WTC11 (cell line): Measurements from ENCODE around the gene ABHD6. TPM values are rescaled to one million over a fixed set of nuclear protein-coding genes. Genes with fewer than 3 reads are reported as not detected.
A peak's percentile ranks its signal among the peaks of the same experiment; 100 is the strongest.

ENCODE experiments used
- ATAC-seq: fragments of 200-7000 bp; cut with Tn5 transposase; 2 replicates; pipeline ENCODE4 v1.10.0; 2021; ENCODE audit warnings: mild to moderate bottlenecking, moderate library complexity
- CTCF ChIA-PET: fragments of 300-600 bp; sonication (Branson Sonifier 250); formaldehyde crosslinking; loops from one replicate; lab custom pipeline; 2021; ENCODE audit warnings: antibody characterized with exemption; lab: Charles Lee
- POLR2A ChIA-PET: fragments of 350-600 bp; sonication (Branson Sonifier 250); formaldehyde crosslinking; loops from one replicate; lab custom pipeline; 2021; ENCODE audit warnings: antibody characterized with exemption; lab: Charles Lee
- DNase-seq: peaks from one replicate; pipeline ENCODE4 v3.0.0; 2021; ENCODE audit warnings: low spot score
- H3K27ac Mint-ChIP-seq: 2 replicates; pipeline ENCODE4 v1.8.0; 2021; ENCODE audit warnings: mixed read lengths
- H3K27me3 Mint-ChIP-seq: 2 replicates; pipeline ENCODE4 v1.8.0; 2021; ENCODE audit warnings: low read depth, mild to moderate bottlenecking, moderate library complexity, mixed read lengths
- H3K36me3 Mint-ChIP-seq: 2 replicates; pipeline ENCODE4 v1.8.0; 2021; ENCODE audit warnings: mixed read lengths
- H3K4me1 Mint-ChIP-seq: 2 replicates; pipeline ENCODE4 v1.8.0; 2022; ENCODE audit warnings: mixed read lengths
- H3K4me3 Mint-ChIP-seq: 2 replicates; pipeline ENCODE4 v1.8.0; 2021; ENCODE audit warnings: mild to moderate bottlenecking, moderate library complexity, mixed read lengths
- H3K9me3 Mint-ChIP-seq: 2 replicates; pipeline ENCODE4 v1.8.0; 2021; ENCODE audit warnings: mixed read lengths
- CREB1 ChIP-seq: sonication (generic); formaldehyde crosslinking; IDR thresholded peaks from 2 replicates; pipeline ENCODE4 v1.8.0; 2023; ENCODE audit warnings: mild to moderate bottlenecking, missing genetic modification reagents
- FOXP1 ChIP-seq: sonication (generic); formaldehyde crosslinking; IDR thresholded peaks from 2 replicates; pipeline ENCODE4 v1.8.0; 2022; ENCODE audit warnings: missing genetic modification reagents, mild to moderate bottlenecking, moderate library complexity, borderline replicate concordance
- IRF2 ChIP-seq: sonication (generic); formaldehyde crosslinking; IDR thresholded peaks from 2 replicates; pipeline ENCODE4 v1.8.0; 2022; ENCODE audit warnings: low read depth, missing genetic modification reagents, borderline replicate concordance
- JAZF1 ChIP-seq: fragments of 250-450 bp; sonication (Bioruptor Pico); IDR thresholded peaks from 2 replicates; pipeline ENCODE4 v1.9.0; 2021; ENCODE audit warnings: moderate library complexity, mild to moderate bottlenecking, inconsistent platforms
- JUN ChIP-seq: sonication (generic); formaldehyde crosslinking; IDR thresholded peaks from 2 replicates; pipeline ENCODE4 v1.8.0; 2023; ENCODE audit warnings: mild to moderate bottlenecking, missing genetic modification reagents
- MYBL2 ChIP-seq: sonication (generic); formaldehyde crosslinking; IDR thresholded peaks from 2 replicates; pipeline ENCODE4 v1.8.1; 2023; ENCODE audit warnings: mild to moderate bottlenecking, moderate library complexity, missing genetic modification reagents
- NR2C2 ChIP-seq: sonication (generic); formaldehyde crosslinking; IDR thresholded peaks from 2 replicates; pipeline ENCODE4 v1.8.0; 2022; ENCODE audit warnings: mild to moderate bottlenecking, missing genetic modification reagents
- TCF7 ChIP-seq: sonication (generic); formaldehyde crosslinking; IDR thresholded peaks from 2 replicates; pipeline ENCODE4 v1.8.0; 2022; ENCODE audit warnings: mild to moderate bottlenecking, low read depth, missing genetic modification reagents, moderate library complexity
- ZBTB21 ChIP-seq: sonication (generic); formaldehyde crosslinking; IDR thresholded peaks from 2 replicates; pipeline ENCODE4 v1.8.1; 2023; ENCODE audit warnings: mild to moderate bottlenecking, missing genetic modification reagents, borderline replicate concordance
- ZNF138 ChIP-seq: sonication (generic); formaldehyde crosslinking; conservative IDR thresholded peaks from 2 replicates; pipeline ENCODE4 v1.8.1; 2022; ENCODE audit warnings: mild to moderate bottlenecking, moderate library complexity, missing genetic modification reagents
- total RNA-seq: library from RNA; stranded (reverse); gene quantifications from 3 replicates; pipeline ENCODE4 v1.2.3, GENCODE V29; 2021
- TF ChIP-seq, protein P1 (sequence below): sonication (generic); formaldehyde crosslinking; IDR thresholded peaks from 2 replicates; pipeline ENCODE4 v1.8.0; 2022; ENCODE audit warnings: mild to moderate bottlenecking, missing genetic modification reagents
- TF ChIP-seq, protein P2 (sequence below): sonication (generic); formaldehyde crosslinking; IDR thresholded peaks from 2 replicates; pipeline ENCODE4 v1.8.1; 2023; ENCODE audit warnings: mild to moderate bottlenecking, missing genetic modification reagents, moderate library complexity
- TF ChIP-seq, protein P3 (sequence below): fragments of 250-450 bp; sonication (Bioruptor Pico); IDR thresholded peaks from 2 replicates; pipeline ENCODE4 v1.9.0; 2021; ENCODE audit warnings: mild to moderate bottlenecking
- TF ChIP-seq, protein P4 (sequence below): sonication (generic); formaldehyde crosslinking; IDR thresholded peaks from 2 replicates; pipeline ENCODE4 v1.8.1; 2022; ENCODE audit warnings: mild to moderate bottlenecking, missing genetic modification reagents, moderate library complexity, borderline replicate concordance
- TF ChIP-seq, protein P5 (sequence below): sonication (generic); formaldehyde crosslinking; IDR thresholded peaks from 2 replicates; pipeline ENCODE4 v1.8.1; 2023; ENCODE audit warnings: mild to moderate bottlenecking, missing genetic modification reagents
- TF ChIP-seq, protein P6 (sequence below): sonication (generic); formaldehyde crosslinking; conservative IDR thresholded peaks from 2 replicates; pipeline ENCODE4 v1.8.1; 2022; ENCODE audit warnings: mild to moderate bottlenecking, missing genetic modification reagents
- TF ChIP-seq, protein P7 (sequence below): sonication (generic); formaldehyde crosslinking; IDR thresholded peaks from 2 replicates; pipeline ENCODE4 v1.8.1; 2023; ENCODE audit warnings: mild to moderate bottlenecking, moderate library complexity, missing genetic modification reagents
- TF ChIP-seq, protein P8 (sequence below): sonication (generic); formaldehyde crosslinking; IDR thresholded peaks from 2 replicates; pipeline ENCODE4 v1.8.0; 2022; ENCODE audit warnings: mild to moderate bottlenecking, missing genetic modification reagents

Gene ABHD6
- total RNA-seq, 1 experiment from 2014 or later = 5.4 TPM

DNA sequence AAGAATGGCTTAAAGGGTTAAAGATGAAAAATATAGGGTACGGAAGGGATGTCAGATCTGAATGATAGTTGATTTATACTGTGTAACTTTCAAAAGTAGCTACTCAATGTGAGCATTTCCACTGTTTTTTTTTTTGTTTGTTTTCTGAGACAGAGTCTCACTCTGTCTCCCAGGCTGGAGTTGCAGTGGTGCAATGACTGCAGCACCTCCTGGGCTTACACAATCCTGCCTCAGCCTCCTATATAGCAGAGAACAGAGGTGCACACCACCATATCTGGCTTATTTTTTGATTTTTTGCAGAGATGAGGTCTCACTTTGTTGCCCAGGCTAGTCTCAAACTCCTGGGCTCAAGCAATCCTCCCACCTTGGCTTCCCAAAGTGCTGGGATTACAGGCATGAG lies 85.2 kb downstream of the ABHD6 start (continued):
- TF ChIP-seq, protein P1, sequence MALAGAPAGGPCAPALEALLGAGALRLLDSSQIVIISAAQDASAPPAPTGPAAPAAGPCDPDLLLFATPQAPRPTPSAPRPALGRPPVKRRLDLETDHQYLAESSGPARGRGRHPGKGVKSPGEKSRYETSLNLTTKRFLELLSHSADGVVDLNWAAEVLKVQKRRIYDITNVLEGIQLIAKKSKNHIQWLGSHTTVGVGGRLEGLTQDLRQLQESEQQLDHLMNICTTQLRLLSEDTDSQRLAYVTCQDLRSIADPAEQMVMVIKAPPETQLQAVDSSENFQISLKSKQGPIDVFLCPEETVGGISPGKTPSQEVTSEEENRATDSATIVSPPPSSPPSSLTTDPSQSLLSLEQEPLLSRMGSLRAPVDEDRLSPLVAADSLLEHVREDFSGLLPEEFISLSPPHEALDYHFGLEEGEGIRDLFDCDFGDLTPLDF = no peak
- TF ChIP-seq FOXP1 (CRISPR knock-in tag) (no peak), CREB1 (CRISPR knock-in tag) (no peak)
- TF ChIP-seq, protein P2, sequence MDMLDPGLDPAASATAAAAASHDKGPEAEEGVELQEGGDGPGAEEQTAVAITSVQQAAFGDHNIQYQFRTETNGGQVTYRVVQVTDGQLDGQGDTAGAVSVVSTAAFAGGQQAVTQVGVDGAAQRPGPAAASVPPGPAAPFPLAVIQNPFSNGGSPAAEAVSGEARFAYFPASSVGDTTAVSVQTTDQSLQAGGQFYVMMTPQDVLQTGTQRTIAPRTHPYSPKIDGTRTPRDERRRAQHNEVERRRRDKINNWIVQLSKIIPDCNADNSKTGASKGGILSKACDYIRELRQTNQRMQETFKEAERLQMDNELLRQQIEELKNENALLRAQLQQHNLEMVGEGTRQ = no peak

DNA sequence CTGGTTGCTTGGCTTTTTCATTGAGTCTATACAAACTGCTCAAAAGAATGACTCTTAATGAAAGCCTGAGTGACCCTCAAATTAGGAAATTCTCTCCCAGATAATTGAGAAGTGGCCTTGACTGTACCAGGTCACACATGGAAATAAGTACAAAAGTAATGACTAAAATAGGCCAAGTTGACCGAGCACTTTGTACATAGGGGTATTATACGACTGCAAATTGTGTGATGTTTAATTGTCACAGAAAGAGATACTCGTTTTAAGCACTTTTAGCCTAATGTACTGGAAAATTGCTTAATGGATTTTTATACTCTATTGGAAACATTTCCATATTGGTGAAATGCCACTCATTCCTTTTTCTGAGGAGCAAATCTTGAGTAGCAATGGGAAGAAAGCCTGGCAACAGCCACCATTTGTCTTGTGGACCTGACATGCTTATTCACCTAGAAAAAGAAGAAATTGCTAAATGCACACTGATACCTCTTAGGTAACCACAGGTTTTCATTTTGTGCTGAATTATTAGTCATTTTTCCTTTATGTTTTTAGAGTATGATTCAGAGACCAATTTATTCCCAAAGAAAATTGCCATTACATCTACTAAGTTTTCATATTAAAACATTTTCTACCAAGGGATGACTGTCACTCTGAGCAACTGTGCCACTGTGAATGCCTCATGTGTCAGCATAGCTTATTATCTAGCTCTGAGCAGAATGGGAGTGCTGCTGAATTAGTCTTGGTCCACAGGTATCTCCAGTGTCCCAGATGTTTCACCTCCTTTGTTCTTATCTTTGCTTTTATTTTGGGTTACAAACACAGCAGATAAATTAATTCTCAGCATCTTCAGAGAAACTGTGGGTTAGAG lies 86.2 kb downstream of the ABHD6 start:
- TF ChIP-seq, protein P3, sequence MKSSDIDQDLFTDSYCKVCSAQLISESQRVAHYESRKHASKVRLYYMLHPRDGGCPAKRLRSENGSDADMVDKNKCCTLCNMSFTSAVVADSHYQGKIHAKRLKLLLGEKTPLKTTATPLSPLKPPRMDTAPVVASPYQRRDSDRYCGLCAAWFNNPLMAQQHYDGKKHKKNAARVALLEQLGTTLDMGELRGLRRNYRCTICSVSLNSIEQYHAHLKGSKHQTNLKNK (CRISPR knock-in tag) = no peak
- TF ChIP-seq NR2C2 (CRISPR knock-in tag) = no peak
- TF ChIP-seq, protein P4, sequence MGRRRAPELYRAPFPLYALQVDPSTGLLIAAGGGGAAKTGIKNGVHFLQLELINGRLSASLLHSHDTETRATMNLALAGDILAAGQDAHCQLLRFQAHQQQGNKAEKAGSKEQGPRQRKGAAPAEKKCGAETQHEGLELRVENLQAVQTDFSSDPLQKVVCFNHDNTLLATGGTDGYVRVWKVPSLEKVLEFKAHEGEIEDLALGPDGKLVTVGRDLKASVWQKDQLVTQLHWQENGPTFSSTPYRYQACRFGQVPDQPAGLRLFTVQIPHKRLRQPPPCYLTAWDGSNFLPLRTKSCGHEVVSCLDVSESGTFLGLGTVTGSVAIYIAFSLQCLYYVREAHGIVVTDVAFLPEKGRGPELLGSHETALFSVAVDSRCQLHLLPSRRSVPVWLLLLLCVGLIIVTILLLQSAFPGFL (CRISPR knock-in tag) = no peak
- TF ChIP-seq MYBL2 = no peak
- TF ChIP-seq JAZF1 (CRISPR knock-in tag) = no peak
- H3K27me3 Mint-ChIP-seq = no peaks in the 10 kb centered on the region
- peaks cover 3% of the 10 kb centered on the region; the same call in 1 of the 2 replicates for H3K36me3 Mint-ChIP-seq
- no peak overlapping the region for H3K4me3 Mint-ChIP-seq
- DNase-seq (no peak), ATAC-seq (no peak)
- no peaks in the 10 kb centered on the region for H3K9me3 Mint-ChIP-seq
- ChIA-PET CTCF (no interaction called here), POLR2A (no interaction called here)
- peaks cover 33% of the 10 kb centered on the region for H3K4me1 Mint-ChIP-seq
- peak overlapping the region; percentile 34 for H3K27ac Mint-ChIP-seq

DNA sequence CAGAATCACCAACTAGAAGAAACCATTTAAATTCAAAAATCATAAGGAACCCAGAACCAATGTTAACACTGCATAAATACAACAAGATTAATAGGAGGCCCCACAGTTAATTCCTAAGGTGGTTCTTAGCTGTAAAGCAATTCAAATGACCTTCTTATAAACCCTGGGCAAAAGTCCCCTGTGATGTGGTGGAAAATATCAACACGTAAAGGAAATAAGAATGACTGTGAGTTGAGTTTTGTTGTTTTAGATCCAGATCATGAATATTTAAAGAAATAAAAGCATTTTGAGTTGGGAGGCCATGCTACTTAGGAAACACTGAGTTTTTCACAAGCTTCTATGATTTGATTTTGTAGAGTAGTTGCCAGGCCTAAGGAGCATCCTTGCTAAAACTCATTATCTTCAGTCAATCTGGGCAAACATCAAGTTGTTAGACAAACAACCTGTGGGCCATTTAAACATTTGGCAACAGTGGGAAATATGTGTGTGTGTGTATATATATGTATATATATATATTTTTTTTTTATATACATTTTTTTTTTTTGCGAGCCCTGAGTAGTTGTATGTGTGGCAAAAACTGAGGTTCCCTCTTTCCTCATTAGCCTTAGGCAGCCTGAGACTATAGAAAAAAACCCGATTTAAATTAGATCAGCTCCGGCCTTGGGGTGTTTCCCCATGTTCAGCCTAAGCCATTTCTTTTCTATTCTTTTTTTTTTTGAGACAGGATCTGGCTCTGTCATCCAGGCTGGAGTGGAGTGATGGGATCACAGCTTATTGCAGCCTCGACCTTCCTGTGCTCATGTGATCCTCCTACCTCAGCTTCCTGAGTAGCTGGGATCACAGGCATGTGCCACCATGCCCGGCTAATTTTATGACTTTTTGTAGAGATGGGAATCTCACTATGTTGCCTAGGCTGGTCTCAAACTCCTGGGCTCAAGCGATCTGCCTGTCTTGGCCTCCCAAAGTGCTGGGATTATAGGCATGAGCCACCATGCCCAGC lies 87.1 kb downstream of the ABHD6 start:
- TF ChIP-seq, protein P5, sequence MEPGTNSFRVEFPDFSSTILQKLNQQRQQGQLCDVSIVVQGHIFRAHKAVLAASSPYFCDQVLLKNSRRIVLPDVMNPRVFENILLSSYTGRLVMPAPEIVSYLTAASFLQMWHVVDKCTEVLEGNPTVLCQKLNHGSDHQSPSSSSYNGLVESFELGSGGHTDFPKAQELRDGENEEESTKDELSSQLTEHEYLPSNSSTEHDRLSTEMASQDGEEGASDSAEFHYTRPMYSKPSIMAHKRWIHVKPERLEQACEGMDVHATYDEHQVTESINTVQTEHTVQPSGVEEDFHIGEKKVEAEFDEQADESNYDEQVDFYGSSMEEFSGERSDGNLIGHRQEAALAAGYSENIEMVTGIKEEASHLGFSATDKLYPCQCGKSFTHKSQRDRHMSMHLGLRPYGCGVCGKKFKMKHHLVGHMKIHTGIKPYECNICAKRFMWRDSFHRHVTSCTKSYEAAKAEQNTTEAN (CRISPR knock-in tag) = no peak
- TF ChIP-seq, all 79 proteins: peak for 0
- H3K27ac Mint-ChIP-seq = peak overlapping the region; percentile 23; the same call in 1 of the 2 replicates

DNA sequence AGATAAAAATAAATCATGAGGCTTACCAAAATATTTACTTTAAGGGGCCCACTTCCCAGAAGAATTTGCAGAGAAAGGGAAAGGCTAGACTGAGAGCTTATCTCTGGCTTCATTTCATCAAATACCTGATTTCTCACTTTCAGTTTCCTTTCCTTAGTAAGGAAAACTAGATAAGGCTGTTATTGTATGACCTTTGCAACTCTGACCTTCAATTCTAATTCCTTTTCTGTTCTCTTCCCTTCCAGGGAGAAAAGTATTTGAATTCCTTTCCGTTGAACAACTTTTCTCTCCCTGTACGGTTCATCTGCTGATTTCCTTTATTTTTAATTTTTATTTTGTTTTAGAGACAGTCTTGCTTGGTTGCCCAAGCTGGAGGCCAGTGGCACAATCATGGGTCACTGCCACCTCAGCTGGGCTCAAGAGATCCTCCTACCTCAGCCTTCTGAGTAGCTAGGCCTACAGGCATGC lies 88.0 kb downstream of the ABHD6 start:
- Mint-ChIP-seq H3K27me3 (peaks cover 3% of the 10 kb centered on the region), H3K9me3 (no peaks in the 10 kb centered on the region), H3K4me1 (peaks cover 33% of the 10 kb centered on the region), H3K27ac (no peak overlapping the region), H3K36me3 (no peaks in the 10 kb centered on the region), H3K4me3 (no peak overlapping the region)
- ChIA-PET CTCF (interaction anchor here (1.0 to 3.1 kb wide), 7 partner anchors 20 to 305 kb away, joined by 3 to 17 read pairs (median 3); partner anchors contain the start of genes HTD2 and RPP14), POLR2A (interaction anchor here (0.6 to 0.7 kb wide), 2 partner anchors 100 to 130 kb away, joined by 4 read pairs; no protein-coding TSS in a partner anchor)
- ATAC-seq = no peak
- no peak for DNase-seq
- TF ChIP-seq TCF7 (CRISPR knock-in tag) = no peak
- no peak for TF ChIP-seq ZBTB21
- TF ChIP-seq IRF2 (CRISPR knock-in tag) = no peak
- TF ChIP-seq, protein P6, sequence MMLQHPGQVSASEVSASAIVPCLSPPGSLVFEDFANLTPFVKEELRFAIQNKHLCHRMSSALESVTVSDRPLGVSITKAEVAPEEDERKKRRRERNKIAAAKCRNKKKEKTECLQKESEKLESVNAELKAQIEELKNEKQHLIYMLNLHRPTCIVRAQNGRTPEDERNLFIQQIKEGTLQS (CRISPR knock-in tag) = no peak
- TF ChIP-seq, protein P7, sequence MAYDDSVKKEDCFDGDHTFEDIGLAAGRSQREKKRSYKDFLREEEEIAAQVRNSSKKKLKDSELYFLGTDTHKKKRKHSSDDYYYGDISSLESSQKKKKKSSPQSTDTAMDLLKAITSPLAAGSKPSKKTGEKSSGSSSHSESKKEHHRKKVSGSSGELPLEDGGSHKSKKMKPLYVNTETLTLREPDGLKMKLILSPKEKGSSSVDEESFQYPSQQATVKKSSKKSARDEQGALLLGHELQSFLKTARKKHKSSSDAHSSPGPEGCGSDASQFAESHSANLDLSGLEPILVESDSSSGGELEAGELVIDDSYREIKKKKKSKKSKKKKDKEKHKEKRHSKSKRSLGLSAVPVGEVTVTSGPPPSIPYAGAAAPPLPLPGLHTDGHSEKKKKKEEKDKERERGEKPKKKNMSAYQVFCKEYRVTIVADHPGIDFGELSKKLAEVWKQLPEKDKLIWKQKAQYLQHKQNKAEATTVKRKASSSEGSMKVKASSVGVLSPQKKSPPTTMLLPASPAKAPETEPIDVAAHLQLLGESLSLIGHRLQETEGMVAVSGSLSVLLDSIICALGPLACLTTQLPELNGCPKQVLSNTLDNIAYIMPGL (CRISPR knock-in tag) = no peak
- TF ChIP-seq, protein P8, sequence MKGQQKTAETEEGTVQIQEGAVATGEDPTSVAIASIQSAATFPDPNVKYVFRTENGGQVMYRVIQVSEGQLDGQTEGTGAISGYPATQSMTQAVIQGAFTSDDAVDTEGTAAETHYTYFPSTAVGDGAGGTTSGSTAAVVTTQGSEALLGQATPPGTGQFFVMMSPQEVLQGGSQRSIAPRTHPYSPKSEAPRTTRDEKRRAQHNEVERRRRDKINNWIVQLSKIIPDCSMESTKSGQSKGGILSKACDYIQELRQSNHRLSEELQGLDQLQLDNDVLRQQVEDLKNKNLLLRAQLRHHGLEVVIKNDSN (CRISPR knock-in tag) = no peak
- no peak for TF ChIP-seq ZNF138 (CRISPR knock-in tag)
- TF ChIP-seq JUN (CRISPR knock-in tag) = no peak

More for the DNA sequence above, 87.1 kb downstream of the ABHD6 start:
- ChIA-PET POLR2A (no interaction called here), CTCF (interaction anchor here (1.0 to 3.1 kb wide), 5 partner anchors 19 to 207 kb away, joined by 3 to 17 read pairs (median 4); partner anchors contain the start of genes HTD2 and RPP14)
- no peak overlapping the region for H3K4me3 Mint-ChIP-seq
- no peaks in the 10 kb centered on the region for H3K36me3 Mint-ChIP-seq
- no peak for DNase-seq
- no peak for ATAC-seq
- peaks cover 33% of the 10 kb centered on the region for H3K4me1 Mint-ChIP-seq
- H3K27me3 Mint-ChIP-seq = no peaks in the 10 kb centered on the region
- H3K9me3 Mint-ChIP-seq = no peaks in the 10 kb centered on the region
